ENCODE data around the gene ITK.

DNA sequence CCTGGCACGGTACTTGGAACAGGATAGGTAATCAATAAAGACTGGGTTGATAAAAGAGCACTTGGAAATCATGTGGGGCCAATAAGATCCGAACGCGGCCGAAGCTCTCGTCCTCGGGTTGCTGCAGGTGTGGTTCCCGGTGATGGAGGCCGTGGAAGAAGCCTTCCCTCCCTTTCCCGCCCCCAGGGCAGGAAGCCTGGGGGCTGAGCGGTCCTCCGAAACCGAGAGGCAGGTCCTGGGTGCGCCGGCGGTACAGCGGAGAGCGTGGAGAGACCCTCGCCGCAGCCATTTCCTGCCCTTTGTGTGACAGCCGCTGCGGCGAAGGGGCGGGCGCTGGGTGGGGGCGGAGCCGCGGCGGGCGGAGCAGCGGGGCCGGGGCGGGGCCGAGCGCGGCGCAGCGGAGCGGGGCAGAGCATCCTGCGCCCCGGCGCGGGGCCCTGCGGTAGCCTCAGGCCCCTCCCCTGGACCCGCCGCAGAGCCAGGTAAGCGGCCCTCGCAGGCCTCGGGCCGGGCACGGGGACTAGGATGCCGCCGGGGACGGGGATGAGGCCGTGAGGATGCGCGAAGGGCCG lies 85.2 kb downstream of the ITK start, which contains the start of gene CYFIP2:
- TF ChIP-seq CTCF (IDR thresholded peaks at IDR 0.05; ENCODE audit: extremely low read depth in 1 of 2, insufficient read depth in 1 of 2, low read depth in 1 of 2, low read length in 2 of 2) (no peak), POLR2A (IDR thresholded peaks at IDR 0.05; ENCODE audit: low read depth, low read length) (no peak), FOS (IDR thresholded peaks at IDR 0.05; ENCODE audit: borderline replicate concordance, insufficient read depth, low read length) (no peak)

Measured in endothelial cell of umbilical vein (primary cell).